ENCODE measurements around the gene LRIG2. TPM values are rescaled to one million over a fixed set of nuclear protein-coding genes. Genes with fewer than 3 reads are reported as not detected.

The LRIG2 gene
- total and polyA plus RNA-seq, 9 of the 15 experiments (the other 6 are each of a cell fraction or from before 2014, with no cell fraction given) = 1.8 to 28.1 (median 11.5) TPM

DNA sequence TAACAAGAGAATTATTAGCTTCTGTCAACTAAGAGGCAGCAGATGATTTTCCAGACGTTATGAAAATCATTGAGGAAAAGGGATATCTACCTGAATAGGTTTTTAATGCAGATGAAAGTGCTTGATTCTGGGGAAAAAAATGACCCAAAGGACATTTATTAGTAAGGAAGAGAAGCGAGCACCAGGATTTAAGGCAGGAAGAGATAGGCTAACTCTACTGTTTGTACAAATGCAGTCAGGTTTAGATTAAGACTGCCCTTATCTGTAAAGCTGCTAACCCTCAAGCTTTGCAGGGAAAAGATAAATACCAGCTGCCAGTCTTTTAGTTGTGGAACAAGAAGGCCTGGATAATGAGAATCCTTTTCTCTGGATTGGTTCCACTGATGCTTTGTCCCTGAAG, 33.0 kb upstream of the LRIG2 start (continued):
- TF ChIP-seq NR4A1 (CRISPR knock-in tag; IDR thresholded peaks at IDR 0.05) (no peak), NR4A1 (tag; IDR thresholded peaks at IDR 0.05) (peak; percentile 80; the same call in 1 of the 2 replicates), FOSL1 (tag; conservative IDR thresholded peaks at IDR 0.05) (peak; percentile 70), ZNF592 (IDR thresholded peaks at IDR 0.05) (0 out of 2 replicates have a peak, but pooled peaks have one; percentile 41), ZBTB17 (CRISPR knock-in tag; IDR thresholded peaks at IDR 0.05) (peak; percentile 54; the same call in 1 of the 2 replicates), PYGO2 (tag; IDR thresholded peaks at IDR 0.05) (peak; percentile 87), SPI1 (IDR thresholded peaks at IDR 0.05; ENCODE audit: borderline replicate concordance, low read depth, low read length) (no peak), KAT8 (IDR thresholded peaks at IDR 0.05; ENCODE audit: low read depth) (no peak), CEBPB (tag; IDR thresholded peaks at IDR 0.05) (no peak), BACH1 (tag; IDR thresholded peaks at IDR 0.05) (0 out of 2 replicates have a peak, but pooled peaks have one; percentile 31), FOXK2 (conservative IDR thresholded peaks at IDR 0.05 in 1 of 2, IDR thresholded peaks at IDR 0.05 in 1 of 2; ENCODE audit: low read depth in 2 of 2) (peak in 1 of 2 experiments; percentile 65; a peak in 2 of 4 replicates), ZFP1 (CRISPR knock-in tag; IDR thresholded peaks at IDR 0.05) (no peak), NFIC (IDR thresholded peaks at IDR 0.05) (peak; percentile 94), RFX5 (IDR thresholded peaks at IDR 0.05; ENCODE audit: low read depth, low read length) (no peak), ZNF280B (CRISPR knock-in tag; IDR thresholded peaks at IDR 0.05) (no peak), CCNT2 (IDR thresholded peaks at IDR 0.05; ENCODE audit: borderline replicate concordance, extremely low read depth, insufficient read length, low read depth, low read length) (peak; percentile 65), ZNF165 (CRISPR knock-in tag; IDR thresholded peaks at IDR 0.05; ENCODE audit: borderline replicate concordance) (no peak), TSC22D4 (tag; IDR thresholded peaks at IDR 0.05) (no peak), RBM25 (IDR thresholded peaks at IDR 0.05; ENCODE audit: low read depth, low read length, severe bottlenecking) (no peak), SMARCE1 (IDR thresholded peaks at IDR 0.05) (peak; percentile 96)
- TF ChIP-seq, protein P1, sequence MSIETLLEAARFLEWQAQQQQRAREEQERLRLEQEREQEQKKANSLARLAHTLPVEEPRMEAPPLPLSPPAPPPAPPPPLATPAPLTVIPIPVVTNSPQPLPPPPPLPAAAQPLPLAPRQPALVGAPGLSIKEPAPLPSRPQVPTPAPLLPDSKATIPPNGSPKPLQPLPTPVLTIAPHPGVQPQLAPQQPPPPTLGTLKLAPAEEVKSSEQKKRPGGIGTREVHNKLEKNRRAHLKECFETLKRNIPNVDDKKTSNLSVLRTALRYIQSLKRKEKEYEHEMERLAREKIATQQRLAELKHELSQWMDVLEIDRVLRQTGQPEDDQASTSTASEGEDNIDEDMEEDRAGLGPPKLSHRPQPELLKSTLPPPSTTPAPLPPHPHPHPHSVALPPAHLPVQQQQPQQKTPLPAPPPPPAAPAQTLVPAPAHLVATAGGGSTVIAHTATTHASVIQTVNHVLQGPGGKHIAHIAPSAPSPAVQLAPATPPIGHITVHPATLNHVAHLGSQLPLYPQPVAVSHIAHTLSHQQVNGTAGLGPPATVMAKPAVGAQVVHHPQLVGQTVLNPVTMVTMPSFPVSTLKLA (conservative IDR thresholded peaks at IDR 0.05) = peak in 1 of 2 experiments; percentile 54; a peak in 1 of 4 replicates
